Measurements from ENCODE around the gene HOXA6. TPM values are rescaled to one million over a fixed set of nuclear protein-coding genes. Genes with fewer than 3 reads are reported as not detected.

The HOXA6 gene
- total RNA-seq, 4 donors from 2014 or later: 0.66 to 0.92 TPM; not detected in 2

- Histone ChIP-seq H3K4me3 (peak overlapping the region; percentile 38 to 49 (median 43)), H3K27ac (replicated peaks in 1 of 4) (no peak overlapping the region), H3K4me1 (peaks cover 45 to 75% (median 57%) of the 10 kb centered on the region in 4 donors), H3K36me3 (no peaks in the 10 kb centered on the region), H3K9me3 (no peaks in the 10 kb centered on the region), H3K27me3 (peaks cover 15 to 100% (median 95%) of the 10 kb centered on the region in 4 donors)
- DNase-seq (ENCODE audit: extremely low spot score): no peak
- 7% methylated on average over 30 of the region's 30 CpGs for WGBS
- TF ChIP-seq EP300 (IDR thresholded peaks at IDR 0.05) (no peak), POLR2A (IDR thresholded peaks at IDR 0.05; ENCODE audit: low read depth) (no peak)
- TF ChIP-seq, protein P1, sequence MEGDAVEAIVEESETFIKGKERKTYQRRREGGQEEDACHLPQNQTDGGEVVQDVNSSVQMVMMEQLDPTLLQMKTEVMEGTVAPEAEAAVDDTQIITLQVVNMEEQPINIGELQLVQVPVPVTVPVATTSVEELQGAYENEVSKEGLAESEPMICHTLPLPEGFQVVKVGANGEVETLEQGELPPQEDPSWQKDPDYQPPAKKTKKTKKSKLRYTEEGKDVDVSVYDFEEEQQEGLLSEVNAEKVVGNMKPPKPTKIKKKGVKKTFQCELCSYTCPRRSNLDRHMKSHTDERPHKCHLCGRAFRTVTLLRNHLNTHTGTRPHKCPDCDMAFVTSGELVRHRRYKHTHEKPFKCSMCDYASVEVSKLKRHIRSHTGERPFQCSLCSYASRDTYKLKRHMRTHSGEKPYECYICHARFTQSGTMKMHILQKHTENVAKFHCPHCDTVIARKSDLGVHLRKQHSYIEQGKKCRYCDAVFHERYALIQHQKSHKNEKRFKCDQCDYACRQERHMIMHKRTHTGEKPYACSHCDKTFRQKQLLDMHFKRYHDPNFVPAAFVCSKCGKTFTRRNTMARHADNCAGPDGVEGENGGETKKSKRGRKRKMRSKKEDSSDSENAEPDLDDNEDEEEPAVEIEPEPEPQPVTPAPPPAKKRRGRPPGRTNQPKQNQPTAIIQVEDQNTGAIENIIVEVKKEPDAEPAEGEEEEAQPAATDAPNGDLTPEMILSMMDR (IDR thresholded peaks at IDR 0.05): no peak
- intact Hi-C loops (cut with DNase I): no loop called here
These were observed 36.2 kb upstream of the HOXA6 start for GRCh38 chr7:27183682-27184336.

- Histone ChIP-seq H3K9me3 (no peaks in the 10 kb centered on the region), H3K36me3 (no peaks in the 10 kb centered on the region), H3K4me3 (no peak overlapping the region), H3K27ac (replicated peaks in 1 of 4) (no peak overlapping the region), H3K4me1 (peaks cover 37 to 67% (median 50%) of the 10 kb centered on the region in 4 donors), H3K27me3 (peaks cover 15 to 100% (median 95%) of the 10 kb centered on the region in 4 donors)
- intact Hi-C loops (cut with DNase I): no loop called here
- TF ChIP-seq, protein P1 (IDR thresholded peaks at IDR 0.05): no peak
- TF ChIP-seq EP300 (IDR thresholded peaks at IDR 0.05) (no peak), POLR2AphosphoS5 (IDR thresholded peaks at IDR 0.05) (no peak), POLR2A (IDR thresholded peaks at IDR 0.05; ENCODE audit: low read depth) (no peak)
- no peak for DNase-seq (ENCODE audit: extremely low spot score)
- 13% methylated on average over 20 of the region's 39 CpGs for WGBS
These were observed 35.5 kb upstream of the HOXA6 start for GRCh38 chr7:27182861-27183681.

DNA sequence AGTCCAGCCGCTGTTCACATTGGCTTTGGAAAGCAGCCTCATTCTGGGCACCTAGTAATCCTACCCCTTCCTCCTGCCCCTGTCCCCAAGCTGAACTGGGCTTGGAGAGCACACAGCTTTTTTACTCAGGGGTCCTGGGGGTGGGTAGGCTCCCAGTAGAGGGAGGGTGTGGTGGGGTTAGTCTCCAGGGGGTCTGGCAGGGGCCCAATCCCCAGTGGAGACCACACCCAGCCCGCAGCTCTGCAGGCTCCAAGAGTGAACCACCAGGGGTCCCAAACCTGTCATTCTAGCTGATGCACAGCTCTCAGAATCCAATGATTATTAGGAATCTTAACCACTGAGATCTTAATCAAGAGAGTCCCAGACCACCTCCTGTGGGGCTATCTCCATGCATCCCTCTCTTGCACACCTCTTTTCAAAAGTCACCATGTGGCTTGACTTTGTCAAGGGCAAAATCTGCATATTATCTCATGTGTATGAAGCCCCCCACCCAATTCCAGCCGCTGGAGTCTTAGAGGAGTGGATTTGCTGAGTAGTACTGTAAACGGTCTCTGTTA, 34.8 kb upstream of the HOXA6 start:
- 23% methylated on average over 4 of the region's 4 CpGs for WGBS
- Histone ChIP-seq H3K27me3 (peaks cover 15 to 100% (median 95%) of the 10 kb centered on the region in 4 donors), H3K36me3 (no peaks in the 10 kb centered on the region), H3K9me3 (no peaks in the 10 kb centered on the region), H3K4me3 (no peak overlapping the region), H3K4me1 (peaks cover 36 to 60% (median 46%) of the 10 kb centered on the region in 4 donors), H3K27ac (replicated peaks in 1 of 4) (no peak overlapping the region)
- intact Hi-C loops (cut with DNase I): no loop called here
- TF ChIP-seq POLR2AphosphoS5 (IDR thresholded peaks at IDR 0.05) (no peak), POLR2A (IDR thresholded peaks at IDR 0.05; ENCODE audit: low read depth) (no peak), EP300 (IDR thresholded peaks at IDR 0.05) (no peak)
- TF ChIP-seq, protein P1 (IDR thresholded peaks at IDR 0.05): no peak
- no peak for DNase-seq (ENCODE audit: extremely low spot score)

DNA sequence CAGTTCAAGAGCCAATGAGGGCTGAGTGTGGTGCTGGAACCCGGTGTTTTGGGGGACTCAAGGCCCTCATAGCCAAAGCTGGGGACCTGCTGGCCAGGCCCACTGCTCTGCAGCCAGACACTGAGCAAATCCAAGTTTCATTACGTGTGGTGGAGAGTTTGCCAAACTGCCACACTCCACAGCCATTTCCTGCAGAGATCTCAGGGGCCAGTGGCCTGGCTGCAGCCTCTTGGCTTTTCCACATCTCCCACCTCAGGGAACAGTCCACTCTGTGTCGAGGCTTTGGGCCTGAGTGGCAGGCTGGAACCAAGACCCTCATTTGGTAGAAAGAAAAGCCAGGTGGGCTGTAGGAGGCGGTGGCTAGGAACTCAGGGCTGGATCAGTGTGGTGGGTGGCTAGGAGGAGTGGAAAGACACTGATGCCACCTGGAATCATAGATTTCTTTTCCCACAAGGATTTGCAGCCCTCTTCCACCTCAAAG, 34.3 kb upstream of the HOXA6 start:
- peaks cover 36 to 59% (median 46%) of the 10 kb centered on the region in 4 donors for H3K4me1 ChIP-seq
- H3K9me3 ChIP-seq: no peaks in the 10 kb centered on the region
- no peak overlapping the region for H3K27ac ChIP-seq (replicated peaks in 1 of 4)
- no peak overlapping the region for H3K4me3 ChIP-seq
- DNase-seq (ENCODE audit: extremely low spot score): no peak
- WGBS: 70% methylated on average over 4 of the region's 4 CpGs
- H3K27me3 ChIP-seq: peaks cover 17 to 100% (median 93%) of the 10 kb centered on the region in 4 donors
- no peaks in the 10 kb centered on the region for H3K36me3 ChIP-seq
- TF ChIP-seq POLR2A (IDR thresholded peaks at IDR 0.05; ENCODE audit: low read depth) (no peak), POLR2AphosphoS5 (IDR thresholded peaks at IDR 0.05) (no peak), EP300 (IDR thresholded peaks at IDR 0.05) (no peak)
- TF ChIP-seq, protein P1 (IDR thresholded peaks at IDR 0.05): no peak
- intact Hi-C loops (cut with DNase I): no loop called here

Measured in esophagus muscularis mucosa (tissue), 4 donors.